HG03095 (cell line): Measurements from ENCODE around the gene LRCH4.
"Not testable (repeated sequence)": the region's sequence is repeated elsewhere in the genome, so short reads cannot be mapped to it uniquely, and the experiment has no call there.

Experiments
- ATAC-seq: cut with Tn5 transposase; IDR thresholded peaks from one replicate; pipeline ENCODE4 v1.9.1; 2021; ENCODE audit warnings: moderate library complexity; ENCODE audit not compliant: unreplicated experiment

The LRCH4 gene

GRCh38 chr7:100568176-100568895, 17.6 kb downstream of the LRCH4 start:
- no peak for ATAC-seq

- no peak for ATAC-seq
Observed at GRCh38 chr7:100567751-100568175, 18.2 kb downstream of the LRCH4 start.

- ATAC-seq = no peak
Observed at GRCh38 chr7:100567031-100567730, 18.7 kb downstream of the LRCH4 start.

GRCh38 chr7:100566018-100566531, 19.9 kb downstream of the LRCH4 start:
- ATAC-seq = no peak

- ATAC-seq = no peak
Observed at GRCh38 chr7:100565133-100565571, 20.8 kb downstream of the LRCH4 start.

GRCh38 chr7:100564405-100564804, 21.5 kb downstream of the LRCH4 start:
- ATAC-seq = not testable (repeated sequence)

- ATAC-seq = no peak
Observed at GRCh38 chr7:100563809-100564400, 22.0 kb downstream of the LRCH4 start.

- ATAC-seq = no peak
Observed at GRCh38 chr7:100563100-100563564, 22.8 kb downstream of the LRCH4 start.

GRCh38 chr7:100562195-100563099, 23.5 kb downstream of the LRCH4 start:
- no peak for ATAC-seq

GRCh38 chr7:100561491-100562194, 24.3 kb downstream of the LRCH4 start:
- ATAC-seq = no peak

- no peak for ATAC-seq
Observed at GRCh38 chr7:100559127-100559526, 26.8 kb downstream of the LRCH4 start.

- no peak for ATAC-seq
Observed at GRCh38 chr7:100556541-100556940, 29.4 kb downstream of the LRCH4 start.

- no peak for ATAC-seq
Observed at GRCh38 chr7:100555701-100556100, 30.2 kb downstream of the LRCH4 start.

- no peak for ATAC-seq
Observed at GRCh38 chr7:100553032-100553431, 32.9 kb downstream of the LRCH4 start.

- ATAC-seq = no peak
Observed at GRCh38 chr7:100552532-100552931, 33.4 kb downstream of the LRCH4 start.

GRCh38 chr7:100548446-100548845, 37.5 kb downstream of the LRCH4 start:
- ATAC-seq = not testable (repeated sequence)

GRCh38 chr7:100547872-100548271, 38.1 kb downstream of the LRCH4 start:
- ATAC-seq = no peak

- ATAC-seq = no peak
Observed at GRCh38 chr7:100546926-100547800, 38.8 kb downstream of the LRCH4 start.
